Nephron progenitor cell (in vitro differentiated cells): ENCODE results near the gene HSPB6.

Source experiments
- DNase-seq: peaks from one replicate; pipeline ENCODE4 v3.0.0; 2021
- H3K27ac Mint-ChIP-seq: 2 replicates; pipeline ENCODE4 v1.8.0; 2021; ENCODE audit warnings: mild to moderate bottlenecking, moderate library complexity, mixed read lengths
- H3K27me3 Mint-ChIP-seq: 2 replicates; pipeline ENCODE4 v1.8.0; 2021; ENCODE audit warnings: mild to moderate bottlenecking, low read depth, mixed read lengths; ENCODE audit not compliant: poor library complexity
- H3K36me3 Mint-ChIP-seq: 2 replicates; pipeline ENCODE4 v1.8.0; 2021; ENCODE audit warnings: low read depth, mixed read lengths
- H3K4me1 Mint-ChIP-seq: 2 replicates; pipeline ENCODE4 v1.8.0; 2021; ENCODE audit warnings: mixed read lengths
- H3K4me3 Mint-ChIP-seq: 2 replicates; pipeline ENCODE4 v1.8.0; 2021; ENCODE audit warnings: mild to moderate bottlenecking, moderate library complexity, mixed read lengths
- H3K9me3 Mint-ChIP-seq: 2 replicates; pipeline ENCODE4 v1.8.0; 2021; ENCODE audit warnings: mild to moderate bottlenecking, moderate library complexity, mixed read lengths
- CTCF ChIP-seq: fragments of 200-600 bp; sonication (generic); IDR thresholded peaks from 2 replicates; pipeline ENCODE4 v1.5.0; 2021; ENCODE audit warnings: antibody characterized with exemption

The HSPB6 gene

GRCh38 chr19:35717665-35718344, 39.0 kb downstream of the HSPB6 start, which contains the start of gene KMT2B:
TSS of gene KMT2B (plus strand) at chr19:35718003. CDS start at chr19:35718019, 16 bp downstream.
- no peak for TF ChIP-seq CTCF
- DNase-seq = peak; percentile 95
- Mint-ChIP-seq H3K36me3 (peaks cover 5% of the 10 kb centered on the region), H3K4me3 (peak within 1 kb of the TSS; percentile 93), H3K27me3 (peaks cover 29% of the 10 kb centered on the region), H3K9me3 (no peaks in the 10 kb centered on the region), H3K4me1 (peaks cover 35% of the 10 kb centered on the region), H3K27ac (peak within 1 kb of the TSS; percentile 90)

- Mint-ChIP-seq H3K27me3 (peaks cover 35% of the 10 kb centered on the region), H3K4me1 (peaks cover 35% of the 10 kb centered on the region), H3K4me3 (peak overlapping the region; percentile 91), H3K9me3 (no peaks in the 10 kb centered on the region), H3K36me3 (peaks cover 5% of the 10 kb centered on the region), H3K27ac (peak overlapping the region; percentile 90)
- DNase-seq = peak; percentile 91
- peak; percentile 87 for TF ChIP-seq CTCF
Observed at GRCh38 chr19:35716801-35717664, 39.8 kb downstream of the HSPB6 start.

- Mint-ChIP-seq H3K36me3 (peaks cover 5% of the 10 kb centered on the region), H3K27me3 (peaks cover 38% of the 10 kb centered on the region), H3K27ac (peak overlapping the region; percentile 90), H3K4me1 (peaks cover 35% of the 10 kb centered on the region), H3K4me3 (peak overlapping the region; percentile 91), H3K9me3 (no peaks in the 10 kb centered on the region)
- TF ChIP-seq CTCF = no peak
- peak; percentile 73 for DNase-seq
Observed at GRCh38 chr19:35715981-35716800, 40.6 kb downstream of the HSPB6 start.

- Mint-ChIP-seq H3K4me3 (no peak overlapping the region), H3K27ac (no peak overlapping the region), H3K36me3 (peaks cover 4% of the 10 kb centered on the region), H3K4me1 (peaks cover 35% of the 10 kb centered on the region), H3K27me3 (peaks cover 42% of the 10 kb centered on the region), H3K9me3 (no peaks in the 10 kb centered on the region)
- DNase-seq = no peak
- no peak for TF ChIP-seq CTCF
Observed at GRCh38 chr19:35715355-35715809, 41.4 kb downstream of the HSPB6 start.

- TF ChIP-seq CTCF = no peak
- H3K4me3 Mint-ChIP-seq = peak overlapping the region; percentile 74
- no peaks in the 10 kb centered on the region for H3K9me3 Mint-ChIP-seq
- no peak overlapping the region for H3K27ac Mint-ChIP-seq
- H3K4me1 Mint-ChIP-seq = peaks cover 31% of the 10 kb centered on the region
- H3K27me3 Mint-ChIP-seq = peaks cover 42% of the 10 kb centered on the region
- H3K36me3 Mint-ChIP-seq = no peaks in the 10 kb centered on the region
- no peak for DNase-seq
Observed at GRCh38 chr19:35714601-35715354, 42.1 kb downstream of the HSPB6 start.
